Stomach smooth muscle (tissue), 2 donors: ENCODE data around the gene CTSZ.
"Not testable (repeated sequence)": the region's sequence is repeated elsewhere in the genome, so short reads cannot be mapped to it uniquely, and the experiment has no call there.

Experiments used
- H3K27ac ChIP-seq: one replicate; pipeline ENCODE4 v1.7.0; 2013; ENCODE audit warnings: mild to moderate bottlenecking, low read length, inconsistent platforms
- H3K27me3 ChIP-seq, 2 donors: one replicate each; pipeline ENCODE4 v1.7.0; 2013; ENCODE audit warnings: low read length in 2 of 2; ENCODE audit not compliant: insufficient read depth in 2 of 2, control insufficient read depth in 1 of 2
- H3K36me3 ChIP-seq, 2 donors: one replicate each; pipeline ENCODE4 v1.7.0; 2013; ENCODE audit warnings: low read length in 2 of 2; ENCODE audit not compliant: control insufficient read depth in 2 of 2, insufficient read depth in 2 of 2
- H3K4me1 ChIP-seq: one replicate; pipeline ENCODE4 v1.7.0; 2013; ENCODE audit warnings: low read length; ENCODE audit not compliant: control insufficient read depth, insufficient read depth
- H3K4me3 ChIP-seq, 2 donors: one replicate each; pipeline ENCODE4 v1.7.0; 2013; ENCODE audit warnings: low read length in 2 of 2
- H3K9ac ChIP-seq, 2 donors: one replicate each; pipeline ENCODE4 v1.7.0; 2013; ENCODE audit warnings: low read length in 2 of 2, mild to moderate bottlenecking in 1 of 2
- H3K9me3 ChIP-seq, 2 donors: one replicate each; pipeline ENCODE4 v1.7.0; 2013; ENCODE audit warnings: low read length in 2 of 2; ENCODE audit not compliant: control insufficient read depth in 2 of 2
- donor health status: healthy.
- donor health status: Pancreatic carcinoma.

The CTSZ gene

DNA sequence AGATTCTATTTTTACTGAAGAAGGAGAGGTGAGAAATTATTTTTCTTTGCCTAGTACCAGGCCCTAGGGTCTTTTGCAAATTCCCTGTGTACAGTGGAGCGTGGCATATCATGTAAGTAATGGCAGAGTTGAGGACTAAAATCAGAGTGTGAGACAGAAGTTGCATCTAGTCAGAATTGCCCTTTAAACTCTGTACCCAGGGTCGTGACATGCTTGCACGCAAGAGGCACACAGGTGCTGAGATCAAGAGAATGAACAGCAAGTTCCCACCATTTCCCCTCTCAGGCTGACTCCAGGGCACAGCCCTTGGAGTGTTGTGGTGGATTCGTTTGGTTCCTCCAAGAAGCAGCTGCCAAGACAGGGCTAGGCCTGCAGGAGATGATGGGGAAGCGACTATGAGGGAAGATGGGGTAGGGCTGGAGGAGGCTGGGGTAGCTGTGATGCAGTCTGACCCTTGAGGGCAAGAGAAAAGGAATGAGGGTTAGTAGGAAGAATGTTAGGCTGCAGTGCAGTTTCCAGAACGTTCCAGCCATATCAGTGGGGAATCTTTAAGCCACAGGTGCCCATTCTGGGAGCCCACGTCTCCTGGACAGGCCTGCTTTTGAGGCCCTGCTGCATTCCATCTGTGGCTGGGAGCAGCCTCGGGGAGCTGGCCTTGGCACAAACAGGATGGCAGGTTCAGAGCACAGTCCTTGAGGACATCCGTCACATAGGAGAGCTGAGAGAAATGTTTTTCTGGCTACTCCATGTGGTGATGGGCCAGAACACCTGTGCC, 19.1 kb downstream of the CTSZ start:
- Histone ChIP-seq H3K27ac (peak overlapping the region; percentile 2), H3K9ac (no peak overlapping the region), H3K36me3 (peaks cover 54 to 59% of the 10 kb centered on the region in 2 donors), H3K9me3 (no peaks in the 10 kb centered on the region), H3K4me1 (peaks cover 15% of the 10 kb centered on the region), H3K27me3 (no peaks in the 10 kb centered on the region), H3K4me3 (no peak overlapping the region)

- H3K36me3 ChIP-seq, result peaks cover 48 to 50% of the 10 kb centered on the region in 2 donors
- H3K9ac ChIP-seq, result no peak overlapping the region
- H3K27me3 ChIP-seq, result no peaks in the 10 kb centered on the region
- H3K27ac ChIP-seq, result peak overlapping the region; percentile 2
- no peaks in the 10 kb centered on the region for H3K9me3 ChIP-seq
- H3K4me1 ChIP-seq, result peaks cover 24% of the 10 kb centered on the region
- H3K4me3 ChIP-seq, result no peak overlapping the region
Observed at GRCh38 chr20:58986968-58987517, 20.0 kb downstream of the CTSZ start.

- Histone ChIP-seq H3K4me1 (peaks cover 27% of the 10 kb centered on the region), H3K36me3 (peaks cover 44 to 45% of the 10 kb centered on the region in 2 donors), H3K27ac (no peak overlapping the region), H3K9me3 (no peaks in the 10 kb centered on the region), H3K4me3 (no peak overlapping the region), H3K27me3 (no peaks in the 10 kb centered on the region), H3K9ac (no peak overlapping the region)
Observed at GRCh38 chr20:58986286-58986967, 20.6 kb downstream of the CTSZ start.

DNA sequence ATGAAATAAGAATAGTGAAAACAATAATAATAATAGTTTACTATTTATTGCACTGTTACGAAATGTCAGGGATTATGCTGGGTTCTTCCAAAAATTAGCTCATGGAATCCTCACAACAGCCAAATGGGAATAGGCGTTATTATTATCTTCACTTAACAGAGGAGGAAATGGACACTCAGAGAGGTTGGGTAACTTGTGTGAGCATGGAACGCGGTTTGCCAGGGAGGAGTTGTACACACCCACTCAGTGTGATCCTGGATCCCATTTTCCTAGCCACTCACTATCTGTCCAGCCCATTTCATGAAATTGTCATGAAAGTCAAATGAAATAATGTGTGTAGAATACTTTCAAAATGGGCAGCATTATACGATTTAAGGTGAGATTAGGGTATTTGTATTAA, 21.4 kb downstream of the CTSZ start:
- H3K36me3 ChIP-seq, result peaks cover 36 to 39% of the 10 kb centered on the region in 2 donors
- H3K4me3 ChIP-seq, result no peak overlapping the region
- no peaks in the 10 kb centered on the region for H3K27me3 ChIP-seq
- H3K27ac ChIP-seq, result no peak overlapping the region
- no peak overlapping the region for H3K9ac ChIP-seq
- no peaks in the 10 kb centered on the region for H3K9me3 ChIP-seq
- H3K4me1 ChIP-seq, result peaks cover 27% of the 10 kb centered on the region

DNA sequence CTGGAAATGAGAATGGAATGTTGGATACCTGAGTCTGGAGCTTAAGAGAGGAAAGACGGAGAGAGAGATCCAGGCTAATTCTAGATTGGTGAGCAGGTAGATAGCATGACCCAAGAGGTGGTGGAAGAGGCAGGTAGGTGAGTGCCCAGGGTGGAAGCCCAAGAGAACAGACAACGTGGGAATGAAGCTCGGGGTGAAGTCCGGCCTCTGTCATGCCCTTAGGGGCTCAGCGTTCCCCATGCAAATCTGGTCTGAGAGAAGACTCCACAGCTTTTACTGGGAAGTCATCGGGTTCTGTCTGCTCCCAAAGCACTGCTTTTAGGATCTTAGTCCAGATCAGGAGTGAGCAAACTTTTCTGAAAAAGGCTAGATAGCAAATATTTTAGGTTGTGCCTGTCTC, 22.4 kb downstream of the CTSZ start:
- Histone ChIP-seq H3K9ac (no peak overlapping the region), H3K9me3 (no peaks in the 10 kb centered on the region), H3K27me3 (no peaks in the 10 kb centered on the region), H3K4me3 (no peak overlapping the region), H3K4me1 (peaks cover 27% of the 10 kb centered on the region), H3K36me3 (peaks cover 30 to 33% of the 10 kb centered on the region in 2 donors), H3K27ac (no peak overlapping the region)

GRCh38 chr20:58983115-58983468, 24.0 kb downstream of the CTSZ start:
- H3K9me3 ChIP-seq, H3K9ac ChIP-seq, H3K27me3 ChIP-seq, H3K4me3 ChIP-seq, H3K27ac ChIP-seq: not testable (repeated sequence)
- peaks cover 14 to 17% of the 10 kb centered on the region in 2 donors for H3K36me3 ChIP-seq
- H3K4me1 ChIP-seq, result peaks cover 27% of the 10 kb centered on the region

DNA sequence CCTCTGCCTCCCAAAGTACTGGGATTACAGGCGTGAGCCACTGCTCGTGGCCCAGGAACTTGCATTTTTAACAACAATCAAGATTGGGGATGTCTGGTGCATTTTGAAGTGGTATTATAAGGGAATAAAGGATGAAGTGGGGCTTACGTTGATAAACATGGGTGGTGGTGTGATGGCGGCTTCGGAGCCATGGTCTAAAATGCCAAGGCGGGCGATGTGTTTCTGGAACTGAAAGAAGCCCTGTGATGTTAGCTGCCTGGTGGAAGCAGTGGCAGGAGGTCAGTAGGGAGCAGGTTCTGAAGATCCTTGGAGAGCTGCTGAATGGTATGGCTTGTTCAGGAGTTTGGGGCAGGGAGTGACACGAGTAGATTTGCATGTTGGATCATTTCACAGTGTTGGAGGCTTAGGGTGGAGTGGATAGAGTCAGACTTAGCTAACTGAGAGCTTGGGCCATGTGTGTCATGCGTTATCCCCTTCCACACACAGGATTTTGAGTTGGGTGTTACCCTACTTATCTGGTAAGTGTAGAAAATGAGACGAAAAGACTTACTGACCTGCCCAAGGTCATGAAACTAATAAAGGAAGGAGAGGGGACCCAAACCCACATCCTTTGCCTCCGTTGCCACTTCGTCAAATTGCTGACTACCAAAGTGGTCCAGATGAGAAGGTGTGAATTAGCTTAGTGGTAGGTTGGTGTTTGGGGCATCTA, 24.5 kb downstream of the CTSZ start:
- no peak overlapping the region for H3K9ac ChIP-seq
- peaks cover 8 to 11% of the 10 kb centered on the region in 2 donors for H3K36me3 ChIP-seq
- peaks cover 27% of the 10 kb centered on the region for H3K4me1 ChIP-seq
- H3K27me3 ChIP-seq, result no peaks in the 10 kb centered on the region
- H3K4me3 ChIP-seq, result peak overlapping the region; percentile 85 to 94
- H3K9me3 ChIP-seq, result no peaks in the 10 kb centered on the region
- no peak overlapping the region for H3K27ac ChIP-seq

DNA sequence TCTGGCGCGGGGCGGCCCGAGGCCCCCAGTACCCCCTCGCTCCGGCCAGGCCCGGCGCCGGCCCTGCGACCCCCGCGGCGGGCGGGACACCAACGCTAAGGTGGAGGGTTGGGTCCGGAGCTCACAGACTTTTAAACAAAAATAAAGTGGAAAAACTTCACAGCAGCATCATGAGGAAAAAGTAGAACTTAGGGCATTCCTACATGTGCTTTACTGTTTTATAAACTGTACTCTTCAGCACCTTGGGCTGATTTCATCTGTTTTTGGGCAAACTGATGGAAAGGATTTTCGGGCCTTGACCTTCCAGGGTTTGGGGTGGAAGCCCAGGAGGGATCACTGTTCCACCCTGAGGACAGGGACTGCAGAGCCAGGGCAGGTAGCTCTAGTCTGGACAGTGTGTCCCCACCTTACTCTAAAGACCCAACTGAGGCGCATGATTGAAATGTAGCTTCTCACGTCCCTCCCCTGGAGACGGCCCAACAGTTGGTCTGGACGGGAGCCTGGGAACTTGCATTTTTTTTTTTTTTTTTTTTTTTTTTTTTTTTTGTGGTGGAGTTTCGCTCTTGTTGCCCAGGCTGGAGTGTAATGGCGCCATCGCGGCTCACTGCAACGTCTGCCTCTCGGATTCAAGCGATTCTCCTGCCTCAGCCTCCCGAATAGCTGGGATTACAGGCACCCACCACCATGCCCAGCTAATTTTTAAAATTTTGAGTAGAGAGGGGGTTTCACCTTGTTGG, 25.3 kb downstream of the CTSZ start:
- Histone ChIP-seq H3K4me1 (peaks cover 27% of the 10 kb centered on the region), H3K4me3 (peak overlapping the region; percentile 85 to 94), H3K9ac (peak overlapping the region; percentile 73 to 82), H3K9me3 (no peaks in the 10 kb centered on the region), H3K36me3 (peaks cover 2 to 4% of the 10 kb centered on the region in 2 donors), H3K27ac (no peak overlapping the region), H3K27me3 (no peaks in the 10 kb centered on the region)

DNA sequence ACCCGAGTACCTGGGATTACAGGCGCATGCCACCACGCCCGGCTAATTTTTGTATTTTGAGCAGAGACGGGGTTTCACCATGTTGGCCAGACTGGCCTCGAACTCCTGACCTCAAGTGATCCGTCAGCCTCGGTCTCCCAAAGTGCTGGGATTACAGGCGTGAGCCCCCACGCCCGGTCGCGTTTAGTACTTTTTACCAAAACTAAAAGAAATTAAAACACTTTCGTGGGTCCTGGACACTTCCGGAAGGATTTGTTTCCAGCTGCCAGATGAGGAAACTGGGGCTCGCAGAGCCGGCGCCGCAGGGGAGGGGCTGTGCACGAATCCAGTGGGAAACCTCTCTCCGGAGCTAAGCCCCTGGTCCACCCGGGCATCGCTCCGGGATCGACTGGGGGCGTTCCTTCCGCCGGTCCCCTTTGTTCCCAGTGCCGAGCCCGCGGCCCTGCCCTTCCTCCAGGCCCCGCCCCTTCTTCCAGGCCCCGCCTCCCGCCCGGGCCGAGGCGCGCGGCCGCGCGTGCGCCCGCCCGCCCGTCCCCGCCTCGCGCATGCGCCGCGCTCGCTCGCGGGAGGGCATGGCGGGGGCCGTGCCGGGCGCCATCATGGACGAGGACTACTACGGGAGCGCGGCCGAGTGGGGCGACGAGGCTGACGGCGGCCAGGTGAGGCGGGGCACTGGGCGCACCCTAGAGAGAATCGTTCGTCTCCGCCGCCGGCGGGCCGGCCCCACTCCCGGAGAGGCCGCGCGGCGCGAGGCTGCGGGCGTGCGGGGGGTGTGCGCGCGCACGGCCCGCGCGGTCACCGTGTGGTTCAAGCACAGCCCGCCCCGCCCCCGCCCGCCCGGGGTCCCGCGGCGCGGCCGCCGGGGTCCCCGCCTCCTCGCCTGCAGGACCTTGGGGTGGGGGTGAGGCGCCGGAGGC, 26.1 kb downstream of the CTSZ start, which contains the start of gene NELFCD:
TSS of gene NELFCD (plus strand) at position 546 of the 917 bp plus-strand sequence. CDS start at position 600, 54 bp downstream.
- H3K9me3 ChIP-seq, result peaks cover 4 to 6% of the 10 kb centered on the region in 2 donors

More for the DNA sequence above, 26.1 kb downstream of the CTSZ start, which contains the start of gene NELFCD:
- Histone ChIP-seq H3K4me1 (peaks cover 27% of the 10 kb centered on the region), H3K9ac (peak within 1 kb of the TSS; percentile 73 to 82), H3K36me3 (no peaks in the 10 kb centered on the region), H3K4me3 (peak within 1 kb of the TSS; percentile 85 to 94), H3K27me3 (no peaks in the 10 kb centered on the region), H3K27ac (no peak within 1 kb of the TSS)
